Vagina (tissue), 2 donors: ENCODE measurements around the gene ABTB2.

Source experiments
- CTCF ChIP-seq, 3 experiments: fragments of 450-650 bp in 2 of 3; fragments of 200-600 bp in 1 of 3; sonication (generic) in 1 of 3; IDR thresholded peaks; one replicate each; pipeline ENCODE4 v1.5.1; 2017 to 2019; ENCODE audit warnings: antibody characterized with exemption in 3 of 3, mild to moderate bottlenecking in 2 of 3, moderate library complexity in 2 of 3
- POLR2A ChIP-seq, 2 donors: fragments of 450-650 bp; IDR thresholded peaks; one replicate each; pipeline ENCODE4 v1.6.1; 2017; ENCODE audit warnings: antibody characterized with exemption in 2 of 2, mild to moderate bottlenecking in 2 of 2, moderate library complexity in 2 of 2
- POLR2AphosphoS5 ChIP-seq, 2 donors: sonication (generic); formaldehyde crosslinking; IDR thresholded peaks; one replicate each; pipeline ENCODE4 v1.9.0; 2017; ENCODE audit warnings: antibody characterized with exemption in 2 of 2, mild to moderate bottlenecking in 2 of 2, low read depth in 1 of 2; ENCODE audit not compliant: insufficient read depth in 1 of 2

GRCh38 chr11:34406413-34406812, 48.6 kb upstream of the ABTB2 start:
- TF ChIP-seq CTCF (IDR thresholded peaks at IDR 0.05) (no peak), POLR2A (IDR thresholded peaks at IDR 0.05) (no peak), POLR2AphosphoS5 (IDR thresholded peaks at IDR 0.05; ENCODE audit: insufficient read depth in 1 of 2, low read depth in 1 of 2) (no peak)
